Keratinocyte (primary cell): ENCODE results near the gene OGDH. TPM values are rescaled to one million over a fixed set of nuclear protein-coding genes. Genes with fewer than 3 reads are reported as not detected.

ENCODE experiments used
- DNase-seq: peaks from one replicate; pipeline ENCODE4 v3.0.0-alpha.2; 2011; ENCODE audit warnings: low read depth, missing footprints, low spot score
- FAIRE-seq: peaks from 2 replicates; lab custom pipeline; 2011; peaks lifted over from hg19 to GRCh38; lab: Jason Lieb, UNC
- H2AFZ ChIP-seq: 2 replicates; pipeline ENCODE4 v1.6.0; 2012; ENCODE audit warnings: low read length, control low read depth, inconsistent platforms; ENCODE audit not compliant: control insufficient read depth
- H3K27ac ChIP-seq: 2 replicates; pipeline ENCODE4 v1.5.1; 2011; ENCODE audit warnings: low read length; ENCODE audit not compliant: control insufficient read depth, insufficient read depth
- H3K27me3 ChIP-seq: 3 replicates; pipeline ENCODE4 v1.6.0; 2011; ENCODE audit warnings: low read length; ENCODE audit not compliant: control insufficient read depth, insufficient read depth; ENCODE audit errors: extremely low read depth
- H3K36me3 ChIP-seq, 2 experiments: 2 replicates in 1 of 2; 3 replicates in 1 of 2; pipeline ENCODE4 v1.5.1; 2011; ENCODE audit warnings: low read length in 2 of 2, mild to moderate bottlenecking in 1 of 2; ENCODE audit not compliant: control insufficient read depth in 2 of 2, insufficient read depth in 2 of 2; ENCODE audit errors: extremely low read depth in 1 of 2
- H3K4me1 ChIP-seq: 3 replicates; pipeline ENCODE4 v1.5.1; 2011; ENCODE audit warnings: low read length; ENCODE audit not compliant: control insufficient read depth, insufficient read depth; ENCODE audit errors: extremely low read depth
- H3K4me2 ChIP-seq: 3 replicates; pipeline ENCODE4 v1.6.0; 2011; ENCODE audit warnings: low read depth, low read length; ENCODE audit not compliant: control insufficient read depth, insufficient read depth; ENCODE audit errors: extremely low read depth
- H3K4me3 ChIP-seq, 3 experiments: fragments of 200-600 bp in 1 of 3; sonication (generic) in 1 of 3; 2 replicates in 2 of 3; 3 replicates in 1 of 3; pipeline ENCODE4 v1.5.1; 2011 to 2016; ENCODE audit warnings: low read length in 3 of 3, mild to moderate bottlenecking in 3 of 3, control low read depth in 2 of 3, inconsistent platforms in 1 of 3, low read depth in 1 of 3, mixed read lengths in 1 of 3, mixed run types in 1 of 3, moderate library complexity in 1 of 3; ENCODE audit not compliant: control insufficient read depth in 2 of 3, insufficient read depth in 2 of 3; ENCODE audit errors: extremely low read depth in 1 of 3
- H3K79me2 ChIP-seq: 2 replicates; pipeline ENCODE4 v1.6.0; 2012; ENCODE audit warnings: low read length; ENCODE audit not compliant: control insufficient read depth, insufficient read depth
- H3K9ac ChIP-seq: 3 replicates; pipeline ENCODE4 v1.6.0; 2011; ENCODE audit warnings: low read length; ENCODE audit not compliant: control insufficient read depth, insufficient read depth; ENCODE audit errors: extremely low read depth
- H3K9me1 ChIP-seq: 3 replicates; pipeline ENCODE4 v1.6.0; 2011; ENCODE audit warnings: low read length; ENCODE audit not compliant: control insufficient read depth, insufficient read depth; ENCODE audit errors: extremely low read depth
- H3K9me3 ChIP-seq: 2 replicates; pipeline ENCODE4 v1.5.1; 2012; ENCODE audit warnings: low read depth, low read length; ENCODE audit not compliant: control insufficient read depth
- H4K20me1 ChIP-seq: 3 replicates; pipeline ENCODE4 v1.6.0; 2011; ENCODE audit warnings: low read length; ENCODE audit not compliant: control insufficient read depth, insufficient read depth; ENCODE audit errors: extremely low read depth
- EZH2 ChIP-seq: IDR thresholded peaks from one replicate; pipeline ENCODE4 v1.6.1; 2012; ENCODE audit warnings: inconsistent platforms, mild to moderate bottlenecking, low read length, moderate library complexity
- dilution Hi-C: fragments of 300-500 bp; cut with MboI; formaldehyde crosslinking; loops from one replicate; pipeline ENCODE4 v1.7.0; 2020; ENCODE audit warnings: low sequenced_read_pairs; ENCODE audit not compliant: extremely low pct_ligation_motif_present
- polyA plus RNA-seq, 5 experiments: library from polyadenylated mRNA; depleted of rRNA in 3 of 5; stranded (reverse) in 3 of 5; stranded (forward) in 1 of 5; unstranded in 1 of 5; fragments of >200 nt; gene quantifications; 1 replicate in 1 of 5; 2 replicates in 3 of 5; 3 replicates in 1 of 5; pipeline versions ENCODE4 v1.2.1 to v1.2.3, GENCODE V29; 2011 to 2012; ENCODE audit warnings: missing spikeins in 2 of 5, low read depth in 1 of 5, low replicate concordance in 1 of 5
- TF ChIP-seq, protein P1 (sequence below), 3 experiments: IDR thresholded peaks in 1 of 3; conservative IDR thresholded peaks in 1 of 3; optimal IDR thresholded peaks in 1 of 3; 2 replicates in 2 of 3; 3 replicates in 1 of 3; pipeline versions ENCODE3 to v1.5.1; 2011; ENCODE audit warnings: low read length in 3 of 3, mild to moderate bottlenecking in 3 of 3, moderate library complexity in 2 of 3, control low read depth in 1 of 3, inconsistent platforms in 1 of 3; ENCODE audit not compliant: insufficient read depth in 2 of 3; ENCODE audit errors: extremely low read depth in 1 of 3

The OGDH gene
- polyA plus RNA-seq, 1 donor (not counting 4 experiments of a cell fraction or from before 2014, with no cell fraction given) = 46.4 TPM

DNA sequence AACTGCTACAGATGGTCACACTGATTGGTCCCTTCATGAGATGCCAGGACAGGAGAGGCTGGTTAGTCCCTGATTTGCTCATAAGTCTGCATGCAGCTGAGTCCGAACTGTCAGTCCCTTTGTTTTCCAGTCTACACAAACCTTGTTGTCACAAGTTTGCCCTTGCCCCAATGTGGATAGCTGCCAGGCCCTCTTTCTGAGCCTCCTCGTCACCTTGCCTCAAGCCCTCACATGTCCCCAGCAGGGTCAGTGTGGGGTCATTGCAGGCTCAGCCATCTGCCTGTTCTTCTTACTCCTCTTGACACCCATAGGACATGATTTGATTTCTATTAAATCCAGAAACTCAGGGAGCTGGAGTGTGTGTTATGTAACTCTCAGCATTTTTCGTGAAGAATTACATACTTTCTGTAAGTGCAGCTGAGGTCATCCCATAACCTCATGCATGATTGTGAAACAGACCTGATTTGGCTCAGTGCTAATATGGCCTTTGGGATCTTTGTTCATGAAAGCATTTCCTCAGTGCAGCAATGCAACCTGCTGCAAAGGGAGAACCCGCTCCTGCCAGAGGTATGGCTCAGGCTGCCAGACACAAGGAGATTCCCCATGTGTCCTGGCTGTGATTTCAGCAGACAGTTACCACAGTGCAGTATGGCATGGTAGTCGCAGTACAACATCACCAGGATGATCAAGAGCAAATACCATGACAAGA lies 72.2 kb downstream of the OGDH start:
- Histone ChIP-seq H3K9me3 (no peaks in the 10 kb centered on the region), H2AFZ (no peak overlapping the region), H3K9me1 (peaks cover 4% of the 10 kb centered on the region), H3K27ac (peak overlapping the region; percentile 6), H3K4me2 (no peak overlapping the region), H3K36me3 (peaks cover 20 to 34% of the 10 kb centered on the region in 2 experiments), H3K4me1 (peaks cover 10% of the 10 kb centered on the region), H3K9ac (no peak overlapping the region), H3K27me3 (no peaks in the 10 kb centered on the region), H4K20me1 (no peaks in the 10 kb centered on the region), H3K4me3 (no peak overlapping the region), H3K79me2 (no peaks in the 10 kb centered on the region)
- TF ChIP-seq, protein P1, sequence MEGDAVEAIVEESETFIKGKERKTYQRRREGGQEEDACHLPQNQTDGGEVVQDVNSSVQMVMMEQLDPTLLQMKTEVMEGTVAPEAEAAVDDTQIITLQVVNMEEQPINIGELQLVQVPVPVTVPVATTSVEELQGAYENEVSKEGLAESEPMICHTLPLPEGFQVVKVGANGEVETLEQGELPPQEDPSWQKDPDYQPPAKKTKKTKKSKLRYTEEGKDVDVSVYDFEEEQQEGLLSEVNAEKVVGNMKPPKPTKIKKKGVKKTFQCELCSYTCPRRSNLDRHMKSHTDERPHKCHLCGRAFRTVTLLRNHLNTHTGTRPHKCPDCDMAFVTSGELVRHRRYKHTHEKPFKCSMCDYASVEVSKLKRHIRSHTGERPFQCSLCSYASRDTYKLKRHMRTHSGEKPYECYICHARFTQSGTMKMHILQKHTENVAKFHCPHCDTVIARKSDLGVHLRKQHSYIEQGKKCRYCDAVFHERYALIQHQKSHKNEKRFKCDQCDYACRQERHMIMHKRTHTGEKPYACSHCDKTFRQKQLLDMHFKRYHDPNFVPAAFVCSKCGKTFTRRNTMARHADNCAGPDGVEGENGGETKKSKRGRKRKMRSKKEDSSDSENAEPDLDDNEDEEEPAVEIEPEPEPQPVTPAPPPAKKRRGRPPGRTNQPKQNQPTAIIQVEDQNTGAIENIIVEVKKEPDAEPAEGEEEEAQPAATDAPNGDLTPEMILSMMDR (optimal IDR thresholded peaks at IDR 0.05 in 1 of 3, IDR thresholded peaks at IDR 0.05 in 1 of 3, conservative IDR thresholded peaks at IDR 0.05 in 1 of 3; ENCODE audit: extremely low read depth in 1 of 3, insufficient read depth in 2 of 3, low read length in 3 of 3) = no peak
- no peak for TF ChIP-seq EZH2
- no peak for DNase-seq
- FAIRE-seq = no peak
- dilution Hi-C loops = no loop called here

- DNase-seq (no peak), FAIRE-seq (no peak)
- no peak overlapping the region for H3K4me2 ChIP-seq
- dilution Hi-C loops = no loop called here
- H3K36me3 ChIP-seq = peaks cover 8 to 16% of the 10 kb centered on the region in 2 experiments
- H3K4me1 ChIP-seq = peaks cover 10% of the 10 kb centered on the region
- H3K79me2 ChIP-seq = no peaks in the 10 kb centered on the region
- no peak for TF ChIP-seq EZH2
- TF ChIP-seq, protein P1 (optimal IDR thresholded peaks at IDR 0.05 in 1 of 3, IDR thresholded peaks at IDR 0.05 in 1 of 3, conservative IDR thresholded peaks at IDR 0.05 in 1 of 3; ENCODE audit: extremely low read depth in 1 of 3, insufficient read depth in 2 of 3, low read length in 3 of 3) = no peak
- no peak overlapping the region for H3K27ac ChIP-seq
- peaks cover 4% of the 10 kb centered on the region for H3K9me1 ChIP-seq
- H3K4me3 ChIP-seq = no peak overlapping the region
- H2AFZ ChIP-seq = no peak overlapping the region
- H3K27me3 ChIP-seq = no peaks in the 10 kb centered on the region
- H3K9ac ChIP-seq = no peak overlapping the region
- no peaks in the 10 kb centered on the region for H3K9me3 ChIP-seq
- H4K20me1 ChIP-seq = no peaks in the 10 kb centered on the region
These were observed 75.2 kb downstream of the OGDH start for GRCh38 chr7:44681645-44682044.
